Stimulated activated CD4-positive, alpha-beta T cell treated with anti-CD3 and anti-CD28 coated beads, TNF-alpha, amount 100 ng/mL, for 4 hours (primary cell): ENCODE results near the gene SLC32A1.

ENCODE experiments used
- DNase-seq, 3 experiments: peaks; one replicate each; pipeline ENCODE4 v3.0.0-alpha.2; 2020; ENCODE audit warnings: low read depth in 3 of 3

Gene SLC32A1

GRCh38 chr20:38725931-38726803, 1.9 kb downstream of the SLC32A1 start:
- DNase-seq = no peak

- DNase-seq = peak in 1 of 3 experiments; percentile 26
Measured at GRCh38 chr20:38726804-38727606, 2.7 kb downstream of the SLC32A1 start.

- no peak for DNase-seq
Measured at GRCh38 chr20:38727607-38728190, 3.4 kb downstream of the SLC32A1 start.

DNA sequence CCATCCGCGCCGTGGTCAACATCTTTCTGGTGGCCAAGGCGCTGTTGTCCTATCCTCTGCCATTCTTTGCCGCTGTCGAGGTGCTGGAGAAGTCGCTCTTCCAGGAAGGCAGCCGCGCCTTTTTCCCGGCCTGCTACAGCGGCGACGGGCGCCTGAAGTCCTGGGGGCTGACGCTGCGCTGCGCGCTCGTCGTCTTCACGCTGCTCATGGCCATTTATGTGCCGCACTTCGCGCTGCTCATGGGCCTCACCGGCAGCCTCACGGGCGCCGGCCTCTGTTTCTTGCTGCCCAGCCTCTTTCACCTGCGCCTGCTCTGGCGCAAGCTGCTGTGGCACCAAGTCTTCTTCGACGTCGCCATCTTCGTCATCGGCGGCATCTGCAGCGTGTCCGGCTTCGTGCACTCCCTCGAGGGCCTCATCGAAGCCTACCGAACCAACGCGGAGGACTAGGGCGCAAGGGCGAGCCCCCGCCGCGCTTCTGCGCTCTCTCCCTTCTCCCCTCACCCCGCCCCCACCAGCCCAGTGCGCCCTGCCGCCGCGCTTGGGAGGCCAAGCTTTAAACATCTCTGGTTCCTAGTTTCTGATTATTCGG, 4.0 kb downstream of the SLC32A1 start:
- no peak for DNase-seq

DNA sequence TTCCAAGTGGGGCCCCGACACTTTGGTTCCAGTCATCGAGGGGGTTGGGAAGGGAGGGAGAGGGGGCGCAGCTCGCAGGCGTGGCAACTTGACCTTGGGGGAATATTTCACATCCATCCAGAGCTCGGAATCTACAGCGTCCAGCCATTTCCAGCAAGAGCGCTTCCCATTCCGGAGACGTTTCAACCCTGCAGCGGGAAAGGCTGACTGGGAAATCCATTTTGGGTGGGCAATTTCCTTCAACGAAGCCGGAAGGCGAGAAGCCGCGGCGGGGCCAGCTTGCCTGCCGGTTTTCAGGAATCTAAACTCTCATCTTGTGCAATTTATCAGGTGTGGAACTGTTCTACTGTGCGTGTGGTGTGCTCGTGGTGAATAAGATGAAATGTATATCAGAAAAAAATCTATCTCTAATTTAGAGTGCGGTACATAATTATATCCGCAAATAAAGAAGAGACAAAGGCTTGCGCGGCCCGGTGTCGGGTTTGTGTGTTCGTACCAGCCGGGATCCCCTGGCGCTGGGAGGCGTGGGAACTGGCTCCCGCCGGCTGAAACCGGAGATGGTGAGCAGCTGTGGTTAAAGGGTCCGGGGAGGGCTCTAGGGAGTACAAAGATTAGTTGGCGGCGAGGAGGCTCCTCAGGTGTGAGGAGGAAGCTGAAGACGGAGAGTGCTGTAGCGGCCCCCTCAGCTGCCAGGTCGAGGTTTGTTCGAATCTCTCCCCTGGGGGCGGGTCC, 4.8 kb downstream of the SLC32A1 start:
- no peak for DNase-seq

DNA sequence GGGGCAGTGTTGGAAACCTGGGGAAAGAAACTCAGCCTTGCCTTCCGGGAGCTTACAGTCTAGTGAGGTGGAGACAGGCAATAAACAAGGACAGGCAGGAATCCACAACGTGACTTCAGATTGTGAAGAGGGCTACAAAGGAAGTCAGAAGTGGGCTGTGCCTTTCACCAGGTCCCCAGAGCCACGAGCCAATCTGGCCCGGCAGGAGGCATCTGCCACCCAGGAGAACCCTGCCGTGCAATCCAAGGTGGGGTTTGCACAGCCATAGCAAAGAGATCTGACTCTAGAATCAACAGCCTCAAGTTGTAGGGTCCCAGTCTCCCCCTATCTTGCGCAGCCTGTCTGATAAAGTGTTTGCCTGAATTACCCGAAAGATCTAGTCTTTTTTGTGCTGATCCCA, 5.5 kb downstream of the SLC32A1 start:
- no peak for DNase-seq

DNA sequence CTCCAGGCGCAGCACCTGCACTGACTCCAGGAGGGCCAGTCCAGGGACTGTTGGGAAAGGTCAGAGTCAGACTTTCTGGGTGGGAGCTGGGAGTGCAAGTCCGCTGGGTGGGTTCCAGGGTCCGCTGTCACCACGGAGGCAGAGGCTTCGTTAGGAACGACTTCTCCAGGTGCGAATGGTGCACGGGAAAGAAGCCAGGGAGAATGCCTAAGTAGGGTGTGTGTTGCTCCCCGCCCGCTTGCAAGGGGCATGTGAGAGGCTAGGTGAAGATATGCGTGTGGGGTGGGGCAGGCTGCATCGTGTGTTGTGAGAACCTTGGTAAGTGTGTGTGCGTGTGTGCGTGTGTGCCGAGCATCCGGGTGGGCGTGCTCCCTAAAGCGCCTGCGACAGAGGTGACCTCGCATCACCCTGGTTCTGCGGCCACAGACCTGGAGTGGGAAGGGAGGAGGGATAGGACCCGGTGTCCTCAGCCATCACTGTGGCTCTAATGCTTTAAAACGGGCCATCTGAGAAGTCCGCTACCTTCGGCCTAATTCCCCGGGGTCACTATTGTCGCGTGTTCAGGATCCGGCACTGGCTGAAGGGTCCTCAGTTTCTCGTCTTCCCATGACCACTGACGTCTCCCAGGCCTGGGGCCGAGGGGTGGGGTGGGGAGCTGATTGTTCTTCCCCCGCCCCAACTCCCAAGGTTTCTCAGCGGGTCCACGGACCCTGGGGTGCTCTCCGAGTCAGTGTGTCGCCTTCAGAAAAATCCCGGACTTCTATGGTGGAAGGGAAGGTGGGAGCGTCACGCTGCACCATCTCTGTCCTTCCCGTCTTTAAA, 6.1 kb downstream of the SLC32A1 start:
- DNase-seq = no peak

DNA sequence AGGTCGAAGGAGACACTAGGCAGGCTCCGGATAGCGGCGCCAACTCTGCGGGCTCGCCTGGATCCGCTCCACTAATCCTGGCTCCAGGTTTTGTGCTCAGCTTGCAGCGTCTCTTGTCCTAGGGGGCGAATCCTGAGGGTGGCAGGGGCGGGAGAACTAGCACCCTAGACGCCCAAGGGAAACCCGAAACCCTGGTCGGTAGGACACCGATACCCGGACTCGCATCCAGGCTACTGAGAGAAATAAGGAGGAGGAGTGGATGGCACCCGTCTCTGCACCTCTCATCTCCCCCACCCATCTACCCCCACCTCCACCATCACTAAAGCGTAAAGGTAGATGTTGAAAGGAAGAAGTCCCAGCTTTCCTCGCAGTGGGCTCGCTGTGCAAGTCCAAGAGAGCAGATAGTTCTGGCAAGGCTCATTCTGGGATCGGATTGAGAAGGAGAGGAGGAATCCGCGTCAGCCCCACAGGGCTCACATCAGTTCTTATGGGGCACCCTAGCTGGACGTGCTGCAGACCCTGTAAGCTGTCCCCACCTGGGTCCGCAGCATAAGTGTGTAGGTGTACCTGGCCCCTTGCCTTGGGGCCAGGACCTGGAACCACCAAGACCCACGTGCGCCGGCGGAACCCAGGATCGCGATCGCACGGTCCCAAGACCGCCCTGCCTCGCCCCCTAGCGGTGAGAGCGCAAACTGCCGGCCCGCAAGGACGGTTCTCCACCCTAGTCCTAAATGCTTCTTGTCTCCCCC, 6.9 kb downstream of the SLC32A1 start:
- DNase-seq = peak; percentile 57 to 67 (median 63)

DNA sequence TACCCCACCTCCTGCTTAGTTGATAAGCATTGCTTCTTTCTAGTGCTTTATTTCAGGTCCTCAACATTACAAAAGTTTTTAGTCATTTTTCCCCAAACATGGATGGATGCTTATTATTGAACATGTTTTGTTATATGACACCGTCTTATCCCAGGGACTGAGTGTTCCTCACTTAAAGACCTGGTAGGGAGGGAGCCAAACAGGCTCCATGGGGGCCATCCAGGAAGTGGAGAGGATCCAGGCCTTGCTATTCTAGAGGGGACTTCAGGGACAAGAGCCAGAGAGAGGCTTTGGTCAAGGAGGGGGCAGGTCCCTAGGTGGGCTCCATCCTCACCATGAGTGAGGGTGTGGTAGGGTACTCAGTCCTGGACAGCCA, 7.4 kb downstream of the SLC32A1 start:
- no peak for DNase-seq

DNA sequence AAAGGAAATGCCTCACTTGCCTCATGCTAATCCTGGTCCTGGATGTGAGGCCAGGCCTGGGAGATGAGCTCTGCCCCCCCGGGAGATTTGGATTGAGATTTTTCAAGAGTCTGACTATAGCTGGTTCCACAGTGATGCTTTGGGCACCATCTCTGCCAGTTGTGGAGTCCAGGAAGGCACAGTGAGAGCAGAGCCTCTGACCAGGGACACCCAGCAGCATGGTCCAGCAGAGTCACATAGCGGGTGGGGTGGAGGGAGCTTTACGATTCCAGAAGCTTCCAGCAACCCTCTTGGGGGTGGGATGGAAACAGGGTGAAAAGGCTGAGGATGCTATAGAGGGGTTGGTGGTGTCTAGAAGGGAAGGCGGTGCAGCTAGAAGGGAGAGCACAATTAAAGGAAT, 8.7 kb downstream of the SLC32A1 start:
- no peak for DNase-seq

DNA sequence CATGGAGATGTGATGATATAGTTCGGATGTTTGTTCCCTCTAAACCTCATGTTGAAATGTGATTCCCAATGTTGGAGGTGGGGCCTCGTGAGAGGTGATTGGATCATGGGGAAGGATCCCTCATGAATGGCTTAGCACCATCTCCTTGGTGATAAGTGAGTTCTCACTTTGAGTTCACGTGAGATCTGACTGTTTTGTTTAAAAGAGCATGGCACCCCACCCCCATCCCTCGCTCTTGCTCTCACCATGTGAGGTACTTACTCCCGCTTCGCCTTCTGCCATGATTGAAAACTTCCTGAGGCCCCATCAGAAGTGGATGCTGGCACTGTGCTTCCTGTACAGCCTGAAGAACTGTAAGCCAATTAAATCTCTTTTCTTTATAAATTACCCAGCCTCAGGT, 10.9 kb downstream of the SLC32A1 start:
- no peak for DNase-seq

DNA sequence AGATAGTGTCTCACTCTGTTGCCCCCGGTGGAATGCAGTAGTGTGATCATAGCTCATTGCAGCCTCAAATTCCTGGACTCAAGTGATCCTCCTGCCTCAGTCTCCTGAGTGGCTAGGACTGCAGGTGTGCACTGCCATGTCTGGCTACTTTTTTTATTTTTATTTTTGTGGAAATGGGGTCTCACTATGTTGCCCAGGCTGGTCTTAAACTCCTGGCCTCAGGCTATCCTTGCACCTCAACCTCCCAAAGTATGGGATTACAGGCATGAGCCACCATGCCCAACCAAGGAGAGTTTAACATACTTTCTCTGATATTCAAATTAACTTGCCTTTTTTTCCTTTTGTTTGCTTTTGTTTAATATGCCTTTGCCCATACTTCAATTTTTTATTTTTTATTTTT, 13.6 kb downstream of the SLC32A1 start:
- no peak for DNase-seq

DNA sequence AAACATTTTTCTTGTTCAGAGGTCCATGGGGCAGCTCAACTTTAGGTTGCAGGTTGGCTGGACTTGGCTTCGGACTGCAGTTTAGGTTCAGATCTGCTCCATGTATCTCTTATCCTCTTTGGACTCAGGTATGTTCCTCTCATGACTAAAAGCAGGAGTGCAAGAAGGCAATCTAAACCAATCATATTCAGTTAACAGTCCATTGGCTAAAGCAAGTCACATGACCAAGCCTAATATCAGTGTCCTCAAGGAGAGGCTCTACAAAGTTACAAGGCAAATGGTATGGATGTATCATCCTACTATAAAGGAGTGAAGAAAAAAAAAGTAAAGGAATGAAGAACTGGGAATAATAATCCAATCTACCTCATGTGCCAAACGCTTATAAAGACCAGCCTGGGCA, 21.5 kb downstream of the SLC32A1 start:
- no peak for DNase-seq

DNA sequence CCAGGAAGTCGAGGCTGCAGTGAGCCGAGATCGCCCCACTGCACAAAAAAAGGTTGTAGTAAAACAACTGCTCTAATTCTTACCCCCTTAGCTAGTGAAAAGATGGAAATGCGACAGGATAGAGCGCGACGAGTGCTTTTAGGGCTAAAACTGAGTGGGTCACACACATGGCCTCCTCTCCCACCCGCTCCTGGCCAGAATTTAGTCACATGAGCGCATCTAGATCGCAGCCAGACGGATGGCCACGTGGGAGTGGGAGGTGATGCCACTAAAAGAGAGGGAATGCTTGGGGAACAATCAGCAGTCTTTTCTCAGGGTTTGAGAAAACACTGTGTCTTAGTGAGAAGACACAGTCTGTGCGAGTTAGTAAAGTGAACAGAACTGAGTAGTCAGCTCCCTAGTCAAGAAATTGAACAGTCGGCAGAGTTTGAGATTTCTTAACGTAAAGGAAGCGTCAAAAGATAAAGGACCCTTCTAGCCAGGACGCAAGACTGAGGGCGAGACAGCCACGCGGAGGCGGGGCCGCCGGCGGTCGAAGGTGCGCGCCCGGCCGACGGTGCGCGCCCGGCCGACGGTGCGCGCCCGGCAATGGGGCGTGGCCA, 23.3 kb downstream of the SLC32A1 start:
- DNase-seq = no peak

DNA sequence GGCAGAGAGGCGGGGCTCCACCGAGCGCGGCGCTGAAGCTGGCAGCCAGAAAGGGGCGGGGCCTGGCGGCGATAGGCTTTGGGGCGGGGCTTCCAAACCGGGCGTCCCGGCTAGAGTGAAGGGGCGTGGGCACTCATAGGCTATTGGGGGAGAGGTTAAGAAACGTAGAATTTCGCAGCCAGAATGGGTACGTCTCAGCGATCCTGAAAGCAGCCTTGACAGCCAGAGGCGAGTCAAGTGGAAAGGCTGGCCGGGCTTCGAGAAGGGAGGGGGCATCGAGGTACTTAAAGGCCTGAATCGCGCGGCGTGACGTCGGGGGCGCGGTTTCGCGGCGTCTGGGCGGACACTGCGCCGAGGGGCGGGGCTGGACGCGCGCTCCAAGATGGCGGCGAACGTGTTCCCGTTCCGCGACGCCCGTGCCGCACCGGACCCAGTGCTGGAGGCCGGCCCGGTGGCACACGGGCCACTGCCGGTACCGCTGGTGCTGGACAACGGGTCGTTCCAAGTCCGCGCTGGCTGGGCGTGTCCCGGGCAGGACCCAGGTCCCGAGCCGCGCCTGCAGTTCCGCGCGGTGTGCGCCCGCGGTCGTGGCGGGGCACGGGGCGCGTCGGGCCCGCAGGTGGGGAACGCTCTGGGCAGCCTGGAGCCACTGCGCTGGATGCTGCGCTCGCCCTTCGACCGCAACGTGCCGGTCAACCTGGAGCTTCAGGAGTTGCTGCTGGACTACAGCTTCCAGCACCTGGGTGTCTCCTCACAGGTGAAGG, 24.0 kb downstream of the SLC32A1 start, which contains the start of gene ACTR5:
Gene ACTR5, plus strand, starts transcription at position 364 of the 764 bp plus-strand sequence. Its CDS starts 19 bp downstream, at position 383.
- peak; percentile 94 to 97 (median 97) for DNase-seq

DNA sequence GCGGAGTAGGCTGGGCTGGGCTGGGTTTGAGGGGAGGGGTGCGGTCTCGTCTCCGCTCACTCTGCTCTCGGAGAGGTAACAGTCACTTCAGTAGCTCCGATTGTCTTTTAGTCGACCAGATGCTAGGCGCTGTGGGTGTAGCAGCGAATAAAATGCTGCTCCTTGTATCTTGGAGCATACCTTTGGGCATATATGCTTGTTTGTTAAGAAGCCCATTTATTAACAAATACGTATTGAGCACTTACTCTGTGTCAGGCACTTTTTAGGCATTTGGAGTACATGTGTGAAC, 24.5 kb downstream of the SLC32A1 start:
- DNase-seq = peak in 2 of 3 experiments; percentile 42 to 48

- DNase-seq = no peak
Measured at GRCh38 chr20:38751360-38751976, 27.2 kb downstream of the SLC32A1 start.

DNA sequence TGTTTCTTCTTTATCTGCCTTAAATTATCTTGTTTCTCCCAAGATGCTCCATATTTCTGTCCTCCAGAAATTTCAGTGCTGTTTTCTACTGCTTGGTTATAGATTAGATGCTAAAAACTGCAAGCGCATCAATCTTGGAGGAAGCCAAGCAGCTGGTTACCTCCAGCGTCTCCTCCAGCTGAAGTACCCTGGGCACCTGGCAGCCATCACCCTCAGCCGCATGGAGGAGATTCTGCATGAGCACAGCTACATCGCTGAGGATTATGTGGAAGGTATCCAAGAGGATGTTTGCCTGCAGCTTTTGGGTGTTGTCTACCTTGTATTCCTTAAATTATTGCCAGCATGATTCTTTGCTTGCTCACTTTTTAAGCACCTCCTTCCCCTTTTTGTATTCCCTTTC, 27.7 kb downstream of the SLC32A1 start:
- no peak for DNase-seq
